DND-41 (cell line): ENCODE data around the gene PLAGL1.

ENCODE experiments used
- ATAC-seq: fragments of 200-7000 bp; cut with Tn5 transposase; 3 replicates; pipeline ENCODE4 v1.9.1; 2021; ENCODE audit warnings: low read depth; ENCODE audit not compliant: insufficient read depth
- DNase-seq: peaks from one replicate; pipeline ENCODE4 v3.0.0-alpha.2; 2020
- H2AFZ ChIP-seq: 2 replicates; pipeline ENCODE4 v1.6.0; 2012; ENCODE audit warnings: low read depth, low read length
- H3K27ac ChIP-seq: 2 replicates; pipeline ENCODE4 v1.5.1; 2012; ENCODE audit warnings: low read length, inconsistent platforms
- H3K27me3 ChIP-seq: fragments of 200-600 bp; sonication (generic); 2 replicates; pipeline ENCODE4 v1.6.0; 2012; ENCODE audit warnings: low read length, mild to moderate bottlenecking, inconsistent platforms; ENCODE audit not compliant: insufficient read depth, poor library complexity
- H3K36me3 ChIP-seq: 2 replicates; pipeline ENCODE4 v1.5.1; 2012; ENCODE audit warnings: low read length, inconsistent platforms; ENCODE audit not compliant: insufficient read depth
- H3K4me1 ChIP-seq: 2 replicates; pipeline ENCODE4 v1.5.1; 2012; ENCODE audit warnings: mild to moderate bottlenecking, low read length; ENCODE audit not compliant: insufficient read depth
- H3K4me2 ChIP-seq: 2 replicates; pipeline ENCODE4 v1.6.0; 2012; ENCODE audit warnings: mild to moderate bottlenecking, moderate library complexity, low read length, inconsistent platforms; ENCODE audit not compliant: insufficient read depth
- H3K4me3 ChIP-seq, 2 experiments: fragments of 200-600 bp in 1 of 2; shearing (Covaris generic) in 1 of 2; 2 replicates each; pipeline ENCODE4 v1.5.1; 2012 to 2016; ENCODE audit warnings: inconsistent platforms in 2 of 2, low read length in 2 of 2, mild to moderate bottlenecking in 2 of 2, low read depth in 1 of 2, moderate library complexity in 1 of 2
- H3K79me2 ChIP-seq: 2 replicates; pipeline ENCODE4 v1.6.0; 2012; ENCODE audit warnings: low read length, inconsistent platforms; ENCODE audit not compliant: insufficient read depth
- H3K9ac ChIP-seq: 2 replicates; pipeline ENCODE4 v1.6.0; 2012; ENCODE audit warnings: low read depth, mild to moderate bottlenecking, inconsistent platforms, low read length, moderate library complexity
- H3K9me3 ChIP-seq: 2 replicates; pipeline ENCODE4 v1.5.1; 2012; ENCODE audit warnings: low read length, moderate library complexity, mild to moderate bottlenecking, inconsistent platforms; ENCODE audit not compliant: insufficient read depth, severe bottlenecking
- H4K20me1 ChIP-seq: 2 replicates; pipeline ENCODE4 v1.6.0; 2012; ENCODE audit warnings: low read length; ENCODE audit not compliant: insufficient read depth
- CTCF ChIP-seq: IDR thresholded peaks from 2 replicates; pipeline ENCODE4 v1.5.1; 2012; ENCODE audit warnings: borderline replicate concordance, low read length, moderate library complexity, mild to moderate bottlenecking; ENCODE audit not compliant: poor library complexity, severe bottlenecking; ENCODE audit errors: extremely low read depth
- EZH2 ChIP-seq: IDR thresholded peaks from 3 replicates; pipeline ENCODE4 v1.6.1; 2012; ENCODE audit warnings: borderline replicate concordance, low read depth, mild to moderate bottlenecking, moderate library complexity, low read length, inconsistent platforms; ENCODE audit not compliant: severe bottlenecking

Gene PLAGL1

GRCh38 chr6:144033816-144034735 lies 26.0 kb upstream of the PLAGL1 start:
- no peak overlapping the region for H2AFZ ChIP-seq
- no peak for DNase-seq
- no peak overlapping the region for H3K9ac ChIP-seq

GRCh38 chr6:144029452-144029851 lies 21.4 kb upstream of the PLAGL1 start:
- DNase-seq (no peak), ATAC-seq (no peak)
- H2AFZ ChIP-seq: no peak overlapping the region
- H3K79me2 ChIP-seq: no peaks in the 10 kb centered on the region
- H3K27ac ChIP-seq: no peak overlapping the region
- no peaks in the 10 kb centered on the region for H3K36me3 ChIP-seq
- no peaks in the 10 kb centered on the region for H3K4me1 ChIP-seq
- H3K9me3 ChIP-seq: no peaks in the 10 kb centered on the region
- no peak overlapping the region for H3K4me2 ChIP-seq
- TF ChIP-seq CTCF (no peak), EZH2 (no peak)
- no peak overlapping the region for H3K4me3 ChIP-seq
- H3K9ac ChIP-seq: no peak overlapping the region
- no peaks in the 10 kb centered on the region for H3K27me3 ChIP-seq
- no peaks in the 10 kb centered on the region for H4K20me1 ChIP-seq

More at GRCh38 chr6:144033816-144034735, 26.0 kb upstream of the PLAGL1 start:
- H3K36me3 ChIP-seq: no peaks in the 10 kb centered on the region
- H3K4me2 ChIP-seq: no peak overlapping the region
- H3K4me3 ChIP-seq: no peak overlapping the region
- TF ChIP-seq CTCF (no peak), EZH2 (no peak)
- no peaks in the 10 kb centered on the region for H4K20me1 ChIP-seq
- no peak for ATAC-seq
- no peaks in the 10 kb centered on the region for H3K9me3 ChIP-seq
- no peaks in the 10 kb centered on the region for H3K79me2 ChIP-seq
- no peak overlapping the region for H3K27ac ChIP-seq
- no peaks in the 10 kb centered on the region for H3K4me1 ChIP-seq
- H3K27me3 ChIP-seq: no peaks in the 10 kb centered on the region

- Histone ChIP-seq H3K4me1 (no peaks in the 10 kb centered on the region), H3K36me3 (no peaks in the 10 kb centered on the region), H3K9me3 (no peaks in the 10 kb centered on the region), H2AFZ (no peak overlapping the region), H3K9ac (no peak overlapping the region), H4K20me1 (no peaks in the 10 kb centered on the region), H3K4me3 (no peak overlapping the region), H3K27ac (no peak overlapping the region), H3K4me2 (no peak overlapping the region), H3K79me2 (no peaks in the 10 kb centered on the region), H3K27me3 (no peaks in the 10 kb centered on the region)
- TF ChIP-seq CTCF (no peak), EZH2 (no peak)
- DNase-seq (no peak), ATAC-seq (no peak)
These were observed 20.0 kb upstream of the PLAGL1 start for GRCh38 chr6:144027932-144028587.
